Endometrial microvascular endothelial cells (primary cell): ENCODE data around the gene CRELD1. TPM values are rescaled to one million over a fixed set of nuclear protein-coding genes. Genes with fewer than 3 reads are reported as not detected.

Source experiments
- in situ Hi-C: cut with HindIII; loops from 2 replicates; pipeline ENCODE4 v1.10.0; 2017; ENCODE audit warnings: low sequenced_read_pairs, low pct_unique_long_range_greater_than_20kb; ENCODE audit errors: inconsistent ontology term
- total RNA-seq: library from RNA; depleted of rRNA; stranded (reverse); fragments of >200 nt; gene quantifications from one replicate; pipeline ENCODE4 v1.2.3, GENCODE V29; 2015; ENCODE audit errors: inconsistent ontology term

The CRELD1 gene
- total RNA-seq, 1 donor from 2014 or later, result 28.0 TPM

DNA sequence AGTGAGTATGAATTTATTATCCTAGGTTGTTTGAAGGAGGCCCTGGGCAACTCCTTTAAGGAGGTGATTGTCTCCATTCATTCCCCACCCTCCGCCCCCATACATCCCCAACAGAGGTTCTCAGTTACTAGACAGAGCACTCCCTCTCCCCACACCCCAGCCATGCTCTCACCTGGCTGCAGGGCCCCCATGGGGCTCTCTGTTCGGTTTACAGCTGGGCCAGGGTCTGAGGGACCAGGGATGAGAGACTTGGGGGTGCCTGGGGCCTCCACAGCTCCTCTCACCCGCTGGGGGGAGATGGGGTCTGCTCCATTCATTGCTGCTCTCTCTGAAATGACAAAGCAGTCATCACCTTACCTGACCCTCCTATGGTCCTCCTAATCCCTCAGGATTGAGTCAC lies 15.0 kb downstream of the CRELD1 start:
- in situ Hi-C loops, result no loop called here

DNA sequence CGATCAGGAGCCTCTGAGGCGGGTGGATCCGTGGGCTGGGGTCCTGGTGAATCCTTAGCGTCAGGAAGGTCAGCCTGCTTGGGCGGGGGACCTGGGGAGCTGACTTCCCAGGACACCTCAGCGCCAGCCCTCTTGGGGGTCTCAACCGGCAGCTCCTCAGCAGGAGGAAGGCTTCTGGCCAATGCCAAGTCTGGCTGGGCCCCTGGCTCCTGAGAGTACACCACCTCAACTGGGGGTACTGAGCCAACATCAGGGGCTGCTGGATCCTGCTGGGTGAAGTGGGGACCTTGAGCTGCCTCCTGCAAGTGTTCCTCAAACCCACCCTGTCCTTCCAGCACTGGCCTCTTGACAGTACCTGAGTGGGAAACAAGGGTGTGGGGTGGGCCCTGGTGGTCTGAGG lies 15.5 kb downstream of the CRELD1 start:
- in situ Hi-C loops, result no loop called here

DNA sequence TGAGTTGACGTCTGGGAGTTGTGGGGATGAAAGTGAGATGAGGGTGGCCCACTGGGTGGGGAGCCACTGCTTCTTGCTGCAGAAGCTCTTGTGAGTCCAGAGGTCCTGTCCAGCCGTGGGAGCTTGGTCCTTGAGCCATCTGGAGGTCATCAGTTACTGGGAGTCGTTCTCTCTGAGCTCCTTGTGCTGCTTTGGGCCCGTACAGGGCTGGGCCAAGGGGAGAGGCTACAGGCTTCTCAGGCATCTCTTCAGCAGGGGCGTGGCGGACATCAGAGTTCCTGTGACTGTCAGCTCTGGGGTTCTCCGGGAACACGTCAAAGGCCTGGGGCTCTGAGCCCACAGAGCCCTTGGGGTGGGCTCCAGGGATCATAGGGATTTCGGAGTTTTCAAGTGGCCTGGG lies 16.0 kb downstream of the CRELD1 start:
- in situ Hi-C loops, result no loop called here

GRCh38 chr3:9951126-9951525 lies 17.5 kb downstream of the CRELD1 start:
- in situ Hi-C loops, result no loop called here

- in situ Hi-C loops, result no loop called here
Observed at GRCh38 chr3:9951598-9951961, 17.9 kb downstream of the CRELD1 start.

GRCh38 chr3:9951962-9952805 lies 18.6 kb downstream of the CRELD1 start, which contains the start of gene PRRT3:
TSS of gene PRRT3 (minus strand) at chr3:9952408. CDS start at chr3:9950115, 2,293 bp downstream.
- in situ Hi-C loops, result no loop called here

- in situ Hi-C loops, result no loop called here
Observed at GRCh38 chr3:9955067-9955502, 21.5 kb downstream of the CRELD1 start.

- in situ Hi-C loops, result no loop called here
Observed at GRCh38 chr3:9955611-9956352, 22.1 kb downstream of the CRELD1 start.

DNA sequence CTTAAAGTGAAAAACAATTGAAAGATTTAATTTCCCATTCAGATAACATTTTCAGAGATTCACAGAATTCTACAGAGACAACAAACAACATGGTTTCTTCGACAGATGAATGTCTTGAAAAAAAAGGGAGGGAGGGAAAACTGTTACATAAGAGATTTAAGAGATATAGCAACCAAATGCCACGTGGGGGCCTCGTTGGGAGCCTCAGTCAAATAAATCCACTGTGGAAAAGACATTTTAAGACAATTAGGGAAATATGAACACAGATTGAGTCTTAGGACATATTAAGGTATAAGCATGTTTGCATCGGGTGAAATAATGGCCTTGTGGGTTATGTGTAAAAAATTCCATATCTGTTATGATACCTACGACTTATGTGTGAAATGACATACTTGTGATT lies 23.6 kb downstream of the CRELD1 start:
- in situ Hi-C loops, result no loop called here

DNA sequence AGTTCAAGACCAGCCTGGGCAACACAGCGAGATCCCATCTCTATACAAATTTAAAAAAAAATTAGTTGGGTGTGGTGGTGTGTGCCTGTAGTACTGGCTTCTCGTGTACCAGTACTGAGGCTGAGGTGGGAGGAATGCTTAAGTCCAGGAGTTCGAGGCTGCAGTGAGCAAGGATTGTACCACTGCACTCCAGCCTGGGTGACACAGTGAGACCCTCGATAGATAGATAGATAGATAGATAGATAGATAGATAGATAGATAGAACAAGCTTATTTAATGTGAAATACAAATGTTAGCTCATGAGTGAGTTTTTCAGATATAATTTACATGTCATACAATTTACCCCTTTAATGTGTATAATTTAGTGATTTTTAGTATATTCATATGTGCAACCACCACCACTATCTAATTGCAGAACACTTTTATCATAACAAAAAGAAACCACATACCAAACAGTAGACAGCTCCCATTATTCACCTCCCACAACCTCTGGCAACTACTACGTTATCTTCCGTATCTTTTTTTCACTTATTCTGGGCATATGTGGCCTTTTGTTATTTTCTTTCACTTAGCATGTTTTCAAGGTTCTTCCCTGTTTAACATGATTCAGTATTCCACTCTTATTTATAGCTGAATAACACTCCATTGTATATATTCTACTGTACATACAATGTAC lies 31.7 kb downstream of the CRELD1 start:
- in situ Hi-C loops, result no loop called here

GRCh38 chr3:9966841-9967240 lies 33.2 kb downstream of the CRELD1 start:
- in situ Hi-C loops, result no loop called here

DNA sequence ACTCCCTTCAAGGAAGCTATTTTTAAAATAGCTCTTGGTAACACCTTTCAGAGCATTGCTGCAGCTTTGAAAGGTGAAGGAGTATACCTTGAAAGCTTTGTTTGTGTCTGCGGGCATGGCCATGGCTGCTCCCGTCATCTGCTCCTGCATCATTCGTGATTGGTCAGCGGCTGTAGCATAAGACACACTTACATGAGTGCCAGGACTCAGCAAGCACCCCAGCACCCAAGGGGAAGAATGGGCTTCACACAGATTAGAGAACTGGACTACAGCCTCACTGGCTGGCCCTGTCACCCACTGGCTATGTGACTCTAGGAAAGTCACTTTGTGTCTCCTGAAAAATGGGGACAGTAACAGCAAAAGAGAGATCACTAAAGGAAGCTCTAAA lies 36.0 kb downstream of the CRELD1 start:
- in situ Hi-C loops, result no loop called here

DNA sequence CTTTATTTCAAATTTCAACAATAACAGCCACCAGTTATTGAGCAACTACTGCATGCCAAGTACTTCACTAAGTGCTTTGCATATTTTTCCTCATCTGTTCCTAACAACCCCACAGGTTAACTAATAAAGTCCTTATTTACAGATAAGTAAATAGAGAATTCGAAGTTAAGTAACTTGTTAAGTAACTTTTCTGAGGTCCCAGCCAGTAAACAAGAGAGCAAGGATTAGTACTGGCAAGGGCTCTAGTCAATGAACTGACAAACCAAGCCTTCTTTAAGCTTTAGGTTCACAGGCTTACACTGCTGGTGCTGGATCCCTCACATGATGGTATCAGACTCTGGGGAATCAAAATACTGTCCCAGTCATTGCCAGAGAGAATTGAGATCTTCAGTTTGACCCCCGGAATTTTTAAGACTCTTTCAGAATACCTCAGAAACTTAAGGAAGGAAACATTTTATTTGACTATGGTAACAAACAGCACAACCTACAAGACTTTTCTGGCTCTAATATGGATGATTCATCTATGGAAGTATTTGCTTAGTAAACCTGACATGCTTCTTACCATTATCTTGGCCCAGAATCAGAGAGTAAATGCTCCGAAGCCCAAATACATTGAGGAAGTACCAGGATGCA lies 36.5 kb downstream of the CRELD1 start:
- in situ Hi-C loops, result no loop called here

DNA sequence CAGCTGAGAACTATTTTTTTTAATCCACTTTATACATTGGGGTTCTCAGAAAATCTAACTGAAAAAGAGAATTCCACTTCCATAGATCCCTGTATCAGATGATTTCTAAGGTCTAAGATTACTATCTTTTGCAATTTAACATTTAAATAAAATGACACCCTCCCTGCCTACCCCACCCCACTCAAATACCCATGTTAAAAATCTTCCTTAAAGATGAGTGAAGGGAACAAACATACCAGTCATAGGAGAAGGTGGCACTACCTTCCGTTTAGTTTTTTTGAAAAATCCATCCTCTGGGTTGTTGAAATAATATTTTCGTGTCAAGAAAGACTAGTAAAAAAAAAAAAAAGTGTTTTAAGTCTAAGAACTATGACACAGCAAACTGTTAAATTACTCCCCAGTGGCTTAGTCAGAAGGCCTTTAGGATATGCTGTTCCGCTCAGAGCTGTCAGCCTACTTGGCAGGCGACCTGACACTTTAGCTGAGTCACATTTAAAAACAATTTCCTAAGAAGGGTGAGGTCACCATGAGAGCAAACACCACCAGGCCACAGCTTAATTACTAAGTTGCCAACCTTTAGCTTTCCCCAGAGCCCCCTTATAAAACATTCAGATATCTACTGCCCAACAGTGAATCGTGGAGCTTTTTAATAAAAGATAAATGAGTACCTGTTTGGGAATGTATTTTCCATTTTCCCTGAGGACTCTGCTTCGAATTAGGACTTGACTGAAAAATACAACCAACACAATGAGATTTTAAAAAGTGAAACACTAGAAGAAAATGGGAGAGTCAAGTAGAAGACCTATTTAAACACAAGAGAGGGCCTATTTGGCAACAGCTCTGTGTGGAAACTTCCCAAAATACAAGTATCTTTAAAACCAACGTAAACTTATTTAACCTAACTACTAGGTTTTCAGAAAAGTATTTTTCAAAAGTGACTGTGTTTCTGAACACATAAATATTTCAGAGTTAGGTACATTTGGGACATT lies 43.4 kb downstream of the CRELD1 start:
- in situ Hi-C loops, result no loop called here

GRCh38 chr3:9978710-9979305 lies 45.2 kb downstream of the CRELD1 start:
- in situ Hi-C loops, result no loop called here

GRCh38 chr3:9980251-9980650 lies 46.6 kb downstream of the CRELD1 start:
- in situ Hi-C loops, result no loop called here

DNA sequence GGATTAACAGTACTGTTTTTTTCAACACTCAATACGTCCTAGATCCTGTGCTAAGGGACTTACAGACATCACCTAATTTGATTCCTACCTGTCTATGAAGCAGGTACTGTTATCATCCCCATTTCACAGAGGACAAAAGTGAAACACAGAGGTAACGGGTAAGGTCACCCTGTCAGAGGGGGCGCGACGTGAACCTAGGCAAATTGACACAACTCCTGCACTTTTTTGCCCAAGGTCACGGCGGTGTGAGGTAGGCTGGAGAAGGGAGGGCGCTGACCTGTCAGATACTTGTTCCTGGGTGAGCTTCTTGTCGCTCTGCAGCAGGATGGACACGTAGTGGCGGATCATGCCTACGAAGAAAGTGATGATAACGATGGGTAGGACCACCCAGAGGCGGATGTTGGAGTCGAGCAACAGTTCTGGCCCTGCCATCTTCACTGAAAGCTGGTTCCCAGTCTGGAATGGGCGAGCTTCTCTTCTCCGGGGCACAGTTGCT lies 52.6 kb downstream of the CRELD1 start:
- in situ Hi-C loops, result no loop called here
